Right atrium auricular region (tissue), 2 donors: ENCODE data around the gene ARVCF. TPM values are rescaled to one million over a fixed set of nuclear protein-coding genes. Genes with fewer than 3 reads are reported as not detected.

Experiments
- DNase-seq: peaks from one replicate; pipeline ENCODE4 v3.0.0-alpha.2; 2019; ENCODE audit warnings: low spot score
- H3K27ac ChIP-seq, 2 donors: fragments of 200-600 bp; sonication (generic); 1 replicate in 1 of 2; 2 replicates in 1 of 2; pipeline ENCODE4 v1.5.1; 2016 to 2019
- H3K27me3 ChIP-seq, 2 donors: fragments of 200-600 bp; sonication (generic); one replicate each; pipeline versions ENCODE4 v1.5.1 to v1.6.0; 2017 to 2019
- H3K36me3 ChIP-seq: fragments of 200-600 bp; sonication (generic); one replicate; pipeline ENCODE4 v1.5.1; 2016
- H3K4me1 ChIP-seq, 2 donors: fragments of 200-600 bp; sonication (generic); one replicate each; pipeline versions ENCODE4 v1.5.1 to v1.6.0; 2017 to 2019
- H3K4me3 ChIP-seq, 2 donors: fragments of 200-600 bp; sonication (generic); 1 replicate in 1 of 2; 2 replicates in 1 of 2; pipeline ENCODE4 v1.5.1; 2017 to 2019; ENCODE audit warnings: mild to moderate bottlenecking in 1 of 2, moderate library complexity in 1 of 2
- H3K9me3 ChIP-seq, 2 donors: fragments of 200-600 bp; sonication (generic); one replicate each; pipeline ENCODE4 v1.5.1; 2019
- total RNA-seq, 2 donors: library from RNA; depleted of rRNA; stranded (reverse); fragments of >200 nt; gene quantifications; one replicate each; pipeline ENCODE4 v1.1.0, GENCODE V29; 2016
- TF ChIP-seq, protein P1 (sequence below), 2 donors: fragments of 200-600 bp; sonication (generic); IDR thresholded peaks; one replicate each; pipeline ENCODE4 v1.5.1; 2019; ENCODE audit warnings: antibody characterized with exemption in 2 of 2

ARVCF gene
- total RNA-seq, 2 donors from 2014 or later = 16.7 to 35.8 TPM

DNA sequence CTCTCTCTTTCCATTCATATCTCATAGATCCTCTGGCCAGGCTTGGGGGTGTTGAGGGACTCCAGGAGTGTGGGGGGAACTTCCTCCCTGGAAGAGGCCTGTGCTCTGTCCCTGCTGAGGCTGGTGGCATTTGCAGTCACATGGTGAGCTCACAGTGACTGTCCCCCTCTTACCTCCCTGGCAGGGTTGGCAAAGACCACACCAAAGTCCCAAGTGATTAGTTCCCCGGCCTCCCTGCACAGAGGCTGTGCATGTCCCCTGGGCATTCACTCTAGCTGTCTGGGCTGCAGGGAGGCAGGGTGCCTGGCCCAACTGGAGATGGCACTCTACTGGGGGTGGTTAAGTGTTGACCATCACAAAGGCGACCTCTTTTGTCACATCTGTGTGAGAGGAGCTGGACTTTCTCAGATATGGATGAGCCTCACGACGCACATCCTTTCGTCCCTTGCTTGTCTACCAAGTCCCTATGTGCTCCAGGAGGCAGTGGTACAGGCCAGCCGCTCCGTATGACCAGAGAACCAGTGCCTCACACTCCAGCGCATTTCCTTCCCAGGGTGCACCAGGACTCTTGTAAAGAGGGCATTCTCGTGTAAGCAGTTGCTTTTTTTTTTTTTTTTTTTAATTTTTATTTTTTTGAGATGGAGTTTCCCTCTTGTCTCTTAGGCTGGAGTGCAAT lies 13.1 kb upstream of the ARVCF start:
- H3K27ac ChIP-seq = peak overlapping the region; percentile 38 to 50
- peaks cover 0 to 49% of the 10 kb centered on the region in 2 donors for H3K4me1 ChIP-seq
- H3K4me3 ChIP-seq = no peak overlapping the region
- no peaks in the 10 kb centered on the region for H3K9me3 ChIP-seq
- H3K27me3 ChIP-seq = no peaks in the 10 kb centered on the region
- TF ChIP-seq, protein P1, sequence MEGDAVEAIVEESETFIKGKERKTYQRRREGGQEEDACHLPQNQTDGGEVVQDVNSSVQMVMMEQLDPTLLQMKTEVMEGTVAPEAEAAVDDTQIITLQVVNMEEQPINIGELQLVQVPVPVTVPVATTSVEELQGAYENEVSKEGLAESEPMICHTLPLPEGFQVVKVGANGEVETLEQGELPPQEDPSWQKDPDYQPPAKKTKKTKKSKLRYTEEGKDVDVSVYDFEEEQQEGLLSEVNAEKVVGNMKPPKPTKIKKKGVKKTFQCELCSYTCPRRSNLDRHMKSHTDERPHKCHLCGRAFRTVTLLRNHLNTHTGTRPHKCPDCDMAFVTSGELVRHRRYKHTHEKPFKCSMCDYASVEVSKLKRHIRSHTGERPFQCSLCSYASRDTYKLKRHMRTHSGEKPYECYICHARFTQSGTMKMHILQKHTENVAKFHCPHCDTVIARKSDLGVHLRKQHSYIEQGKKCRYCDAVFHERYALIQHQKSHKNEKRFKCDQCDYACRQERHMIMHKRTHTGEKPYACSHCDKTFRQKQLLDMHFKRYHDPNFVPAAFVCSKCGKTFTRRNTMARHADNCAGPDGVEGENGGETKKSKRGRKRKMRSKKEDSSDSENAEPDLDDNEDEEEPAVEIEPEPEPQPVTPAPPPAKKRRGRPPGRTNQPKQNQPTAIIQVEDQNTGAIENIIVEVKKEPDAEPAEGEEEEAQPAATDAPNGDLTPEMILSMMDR (IDR thresholded peaks at IDR 0.05) = no peak
- peaks cover under 1% of the 10 kb centered on the region for H3K36me3 ChIP-seq
- DNase-seq = no peak

DNA sequence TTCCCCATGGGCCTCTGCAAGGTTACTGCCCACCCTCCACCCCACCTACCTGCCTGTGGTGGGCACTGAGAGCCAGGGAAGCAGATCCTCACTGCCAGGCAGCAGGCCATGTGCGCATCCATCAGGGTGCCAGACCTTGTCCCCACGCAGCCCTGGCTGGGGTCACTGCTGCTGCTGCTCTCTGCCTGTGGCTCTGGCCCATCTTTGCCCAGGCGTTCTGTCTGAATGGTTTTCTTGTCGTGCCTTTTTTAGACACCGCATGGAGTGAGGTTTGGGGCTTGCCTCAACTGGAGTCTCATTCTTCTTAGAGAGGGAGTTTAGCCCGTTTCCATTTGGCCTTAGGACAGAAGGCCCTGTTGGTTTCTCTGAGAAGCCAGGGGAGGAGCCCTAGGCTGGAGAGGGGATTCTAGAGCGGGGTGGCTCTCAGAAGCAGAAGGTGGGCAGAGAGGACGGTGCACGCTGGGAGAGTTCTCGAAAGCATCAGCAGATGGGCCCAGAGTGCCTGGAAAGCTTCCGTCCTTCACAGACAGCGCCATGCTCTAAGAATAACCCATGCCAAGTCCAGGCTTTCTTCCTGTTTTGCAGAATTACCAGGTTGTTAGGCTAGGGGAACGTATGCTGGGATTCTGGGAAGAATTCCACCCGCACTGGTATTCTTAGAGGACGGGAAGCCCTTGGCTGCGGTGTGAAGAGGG lies 12.4 kb upstream of the ARVCF start:
- Histone ChIP-seq H3K36me3 (peaks cover 6% of the 10 kb centered on the region), H3K27me3 (no peaks in the 10 kb centered on the region), H3K27ac (peak overlapping the region; percentile 38 to 50), H3K4me1 (peaks cover 0 to 55% of the 10 kb centered on the region in 2 donors), H3K9me3 (no peaks in the 10 kb centered on the region), H3K4me3 (no peak overlapping the region)
- no peak for DNase-seq
- TF ChIP-seq, protein P1 (IDR thresholded peaks at IDR 0.05) = no peak

DNA sequence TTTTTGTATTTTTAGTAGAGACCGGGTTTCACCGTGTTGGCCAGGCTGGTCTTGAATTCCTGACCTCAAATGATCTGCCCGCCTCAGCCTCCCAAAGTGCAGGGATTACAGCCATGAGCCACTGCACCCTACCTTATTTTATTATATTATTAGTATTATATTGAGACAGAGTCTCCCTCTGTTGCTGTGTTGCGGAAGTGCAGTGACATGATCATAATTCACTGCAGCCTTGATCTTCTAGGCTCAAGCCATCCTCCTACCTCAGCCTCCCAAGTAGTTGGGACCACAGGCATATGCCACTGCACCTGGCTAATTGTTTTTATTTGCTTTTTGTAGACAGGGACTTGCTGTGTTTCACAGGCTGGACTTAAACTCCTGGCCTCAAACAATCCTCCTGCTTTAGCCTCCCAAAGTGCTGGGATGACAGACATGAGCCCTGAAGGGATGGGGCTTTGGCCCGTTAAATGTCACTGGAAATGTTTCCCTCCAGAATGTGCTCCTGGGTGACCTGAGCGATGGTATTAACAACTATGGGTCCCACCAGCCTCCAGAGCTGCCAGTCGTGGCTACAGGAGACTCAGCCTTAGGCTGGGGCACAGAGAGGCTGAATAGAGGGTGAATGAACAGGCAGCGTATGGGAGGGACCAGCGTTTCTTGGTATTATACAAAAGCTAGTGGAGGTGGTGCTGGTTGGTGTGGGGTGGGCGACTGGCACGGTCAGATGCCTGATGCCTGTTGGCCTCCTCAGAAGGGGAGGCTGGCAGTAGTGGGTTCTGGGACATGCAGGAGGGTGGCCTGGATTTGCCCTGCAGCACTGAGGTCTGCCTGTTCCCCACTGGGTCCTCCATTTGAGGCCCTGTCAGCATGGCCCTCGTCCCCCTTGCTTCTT lies 11.6 kb upstream of the ARVCF start:
- H3K4me1 ChIP-seq = peaks cover 0 to 55% of the 10 kb centered on the region in 2 donors
- no peak for DNase-seq
- TF ChIP-seq, protein P1 (IDR thresholded peaks at IDR 0.05) = peak in 1 of 2 donors; percentile 10
- peaks cover 6% of the 10 kb centered on the region for H3K36me3 ChIP-seq
- no peaks in the 10 kb centered on the region for H3K27me3 ChIP-seq
- H3K27ac ChIP-seq = peak overlapping the region in 1 of 2 donors; percentile 50
- no peak overlapping the region for H3K4me3 ChIP-seq
- H3K9me3 ChIP-seq = no peaks in the 10 kb centered on the region

DNA sequence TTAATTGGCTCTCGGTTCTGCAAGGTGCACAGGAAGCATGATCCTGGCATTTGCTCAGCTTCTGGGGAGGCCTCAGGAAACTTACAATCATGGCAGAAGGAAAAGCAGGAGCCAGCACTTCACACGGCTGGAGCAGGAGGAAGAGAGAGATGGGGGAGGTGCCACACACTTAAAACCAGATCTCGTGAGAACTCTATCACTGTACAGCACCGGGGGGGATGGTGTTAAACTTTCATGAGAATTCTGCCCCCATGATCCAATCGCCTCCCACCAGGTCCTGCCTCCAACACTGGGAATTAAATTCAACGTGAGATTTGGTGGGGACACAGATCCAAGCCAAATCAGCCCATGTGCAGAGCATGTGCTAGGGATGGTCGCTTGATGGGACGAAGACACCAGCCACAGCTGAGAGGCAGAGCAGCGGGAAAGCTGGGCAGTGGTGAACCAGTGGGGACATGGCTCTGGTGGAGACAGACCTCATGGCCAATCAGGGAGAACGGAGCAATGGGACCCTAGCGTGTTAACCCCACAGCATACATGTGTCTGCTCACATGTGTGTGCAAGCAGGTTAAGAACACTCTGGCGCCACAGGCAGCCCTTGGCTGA lies 10.5 kb upstream of the ARVCF start:
- H3K9me3 ChIP-seq = no peaks in the 10 kb centered on the region

More for the DNA sequence above, 10.5 kb upstream of the ARVCF start:
- no peak for DNase-seq
- peak overlapping the region in 1 of 2 donors; percentile 95 for H3K27ac ChIP-seq
- no peaks in the 10 kb centered on the region for H3K27me3 ChIP-seq
- H3K4me3 ChIP-seq = no peak overlapping the region
- peaks cover 6% of the 10 kb centered on the region for H3K36me3 ChIP-seq
- TF ChIP-seq, protein P1 (IDR thresholded peaks at IDR 0.05) = no peak
- H3K4me1 ChIP-seq = peaks cover 0 to 55% of the 10 kb centered on the region in 2 donors
